ENCODE measurements around the gene LMO2. TPM values are rescaled to one million over a fixed set of nuclear protein-coding genes. Genes with fewer than 3 reads are reported as not detected.
A peak's percentile ranks its signal among the peaks of the same experiment; 100 is the strongest.
"Not testable (repeated sequence)": the region's sequence is repeated elsewhere in the genome, so short reads cannot be mapped to it uniquely, and the experiment has no call there.

The LMO2 gene
- total RNA-seq, 2 donors from 2014 or later: not detected

DNA sequence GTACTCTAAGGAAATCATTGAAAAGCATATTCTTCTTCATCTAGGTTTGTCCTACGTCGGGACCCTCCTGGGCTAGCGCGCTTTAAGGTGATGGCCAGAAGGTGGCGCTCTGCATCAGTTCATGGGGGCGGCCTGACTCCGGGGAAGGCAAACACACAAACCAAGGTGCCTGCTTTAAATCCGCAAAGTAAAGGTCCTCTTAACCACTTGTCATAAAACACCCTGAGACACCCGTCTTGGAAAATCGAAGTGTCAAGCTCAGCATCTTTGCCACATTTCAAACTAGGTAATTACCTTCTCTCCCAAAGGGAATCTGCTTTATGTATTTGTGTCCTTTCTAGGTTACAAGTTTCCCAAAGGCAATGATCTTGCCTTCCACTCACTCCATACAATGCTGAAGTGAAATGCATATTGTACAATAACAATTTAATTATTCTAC, 33.9 kb downstream of the LMO2 start:
- Mint-ChIP-seq H3K9me3 (no peaks in the 10 kb centered on the region), H3K4me1 (ENCODE audit: low read depth in 2 of 2) (no peaks in the 10 kb centered on the region), H3K27me3 (peaks cover 54 to 64% of the 10 kb centered on the region in 2 donors), H3K4me3 (no peak overlapping the region), H3K27ac (no peak overlapping the region), H3K36me3 (no peaks in the 10 kb centered on the region)
- ATAC-seq: peak; percentile 81 to 82
- peak; percentile 73 for DNase-seq (ENCODE audit: low spot score)

DNA sequence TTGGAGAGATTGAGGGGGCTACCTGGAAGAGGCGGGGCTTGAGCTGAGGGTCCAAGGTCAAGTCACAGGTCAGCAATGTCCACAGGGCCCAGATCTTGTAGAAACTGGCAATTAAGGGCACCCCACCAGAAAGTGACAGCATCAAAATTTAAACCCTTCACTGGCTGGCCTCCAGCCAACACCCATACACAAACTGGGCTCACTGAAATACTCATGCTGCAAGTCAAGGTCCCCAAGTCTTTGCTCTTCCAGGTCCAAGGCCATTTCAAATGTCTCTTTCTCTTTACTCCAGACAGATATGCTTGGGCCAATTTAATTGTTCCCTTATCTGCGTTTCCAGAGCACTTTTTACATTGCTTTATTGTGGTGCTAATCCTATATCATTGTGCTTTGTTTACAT, 36.4 kb downstream of the LMO2 start:
- H3K36me3 Mint-ChIP-seq: no peaks in the 10 kb centered on the region
- H3K27ac Mint-ChIP-seq: no peak overlapping the region
- no peak overlapping the region for H3K4me3 Mint-ChIP-seq
- H3K4me1 Mint-ChIP-seq (ENCODE audit: low read depth in 2 of 2): no peaks in the 10 kb centered on the region
- H3K27me3 Mint-ChIP-seq: peaks cover 47 to 59% of the 10 kb centered on the region in 2 donors
- no peaks in the 10 kb centered on the region for H3K9me3 Mint-ChIP-seq
- ATAC-seq: no peak
- no peak for DNase-seq (ENCODE audit: low spot score)

DNA sequence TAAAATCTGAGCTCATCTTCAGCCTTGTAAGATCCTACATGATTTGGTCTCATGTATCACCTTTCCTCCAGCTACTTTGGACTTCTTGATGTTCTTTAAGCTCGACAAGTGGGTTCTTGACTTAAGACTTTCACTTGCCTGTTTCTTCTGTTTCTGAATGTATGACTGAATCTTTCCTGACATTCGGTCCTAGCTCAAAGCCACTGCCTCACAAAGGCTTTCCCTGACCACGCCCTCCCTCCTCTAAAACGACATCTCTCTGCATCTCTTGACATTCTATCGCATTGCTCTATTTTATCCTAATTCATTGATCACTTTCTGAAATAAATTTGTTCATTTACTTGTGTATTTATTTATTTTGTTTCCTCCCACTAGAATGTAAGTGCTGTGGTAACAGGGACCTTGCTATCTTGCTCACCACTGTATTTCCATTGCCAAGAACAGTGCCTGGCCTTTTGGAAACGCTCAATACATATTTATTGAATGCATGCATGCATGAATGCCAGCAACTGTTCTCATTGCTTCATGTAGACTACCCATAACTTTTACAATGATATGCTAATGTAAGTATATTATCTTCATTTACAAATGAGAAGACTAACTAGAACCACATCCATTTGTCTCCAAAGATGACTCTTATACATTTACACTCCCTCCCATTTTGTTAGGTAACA, 43.0 kb downstream of the LMO2 start:
- no peaks in the 10 kb centered on the region for H3K4me1 Mint-ChIP-seq (ENCODE audit: low read depth in 2 of 2)
- H3K27ac Mint-ChIP-seq: no peak overlapping the region
- H3K36me3 Mint-ChIP-seq: no peaks in the 10 kb centered on the region
- DNase-seq (ENCODE audit: low spot score) (no peak), ATAC-seq (no peak)
- H3K27me3 Mint-ChIP-seq: peaks cover 34 to 58% of the 10 kb centered on the region in 2 donors
- H3K4me3 Mint-ChIP-seq: no peak overlapping the region
- H3K9me3 Mint-ChIP-seq: no peaks in the 10 kb centered on the region

DNA sequence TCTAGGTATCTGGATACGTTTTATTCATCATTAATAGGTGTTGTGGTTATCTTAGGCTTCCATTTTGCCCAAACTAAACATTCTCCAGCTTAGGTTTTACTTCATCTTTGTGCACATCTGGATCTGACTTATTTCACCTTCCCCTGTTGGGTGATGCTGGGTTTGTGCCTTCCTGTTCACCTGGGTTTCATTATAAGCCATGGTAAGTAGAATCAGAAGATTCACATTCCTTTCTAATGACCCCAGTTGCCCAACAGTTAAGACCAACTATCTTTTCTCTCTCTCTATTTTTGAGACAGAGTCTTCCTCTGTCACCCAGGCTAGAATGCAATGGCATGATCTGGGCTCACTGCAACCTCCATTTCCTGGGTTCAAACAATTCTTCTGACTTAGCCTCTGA, 44.6 kb downstream of the LMO2 start:
- Mint-ChIP-seq H3K27ac (no peak overlapping the region), H3K27me3 (peaks cover 30 to 49% of the 10 kb centered on the region in 2 donors), H3K36me3 (no peaks in the 10 kb centered on the region), H3K4me3 (no peak overlapping the region), H3K9me3 (no peaks in the 10 kb centered on the region), H3K4me1 (ENCODE audit: low read depth in 2 of 2) (no peaks in the 10 kb centered on the region)
- no peak for DNase-seq (ENCODE audit: low spot score)
- no peak for ATAC-seq

DNA sequence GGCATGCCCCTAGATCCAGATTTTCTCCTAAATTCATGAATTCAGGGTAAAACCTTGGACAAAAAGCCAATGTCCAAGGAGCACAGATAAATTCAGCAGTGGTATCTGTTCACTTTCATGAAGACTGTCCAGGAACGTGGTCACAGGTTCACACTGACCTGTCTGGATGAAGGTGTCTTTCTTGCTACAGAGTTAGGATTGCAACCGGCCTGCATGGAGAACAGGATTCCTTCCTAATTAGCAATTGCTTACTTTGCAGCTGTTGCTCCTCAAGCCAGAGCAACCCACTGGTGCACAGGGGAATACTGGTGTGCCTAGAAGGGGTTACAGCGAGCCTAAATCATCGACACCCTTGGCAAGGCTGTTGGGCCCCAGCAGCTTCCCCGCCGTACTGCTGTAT, 47.6 kb downstream of the LMO2 start:
- no peaks in the 10 kb centered on the region for H3K36me3 Mint-ChIP-seq
- H3K27ac Mint-ChIP-seq: no peak overlapping the region
- DNase-seq (ENCODE audit: low spot score) (no peak), ATAC-seq (no peak)
- no peaks in the 10 kb centered on the region for H3K9me3 Mint-ChIP-seq
- H3K4me1 Mint-ChIP-seq (ENCODE audit: low read depth in 2 of 2): no peaks in the 10 kb centered on the region
- peaks cover 39 to 45% of the 10 kb centered on the region in 2 donors for H3K27me3 Mint-ChIP-seq
- H3K4me3 Mint-ChIP-seq: no peak overlapping the region

DNA sequence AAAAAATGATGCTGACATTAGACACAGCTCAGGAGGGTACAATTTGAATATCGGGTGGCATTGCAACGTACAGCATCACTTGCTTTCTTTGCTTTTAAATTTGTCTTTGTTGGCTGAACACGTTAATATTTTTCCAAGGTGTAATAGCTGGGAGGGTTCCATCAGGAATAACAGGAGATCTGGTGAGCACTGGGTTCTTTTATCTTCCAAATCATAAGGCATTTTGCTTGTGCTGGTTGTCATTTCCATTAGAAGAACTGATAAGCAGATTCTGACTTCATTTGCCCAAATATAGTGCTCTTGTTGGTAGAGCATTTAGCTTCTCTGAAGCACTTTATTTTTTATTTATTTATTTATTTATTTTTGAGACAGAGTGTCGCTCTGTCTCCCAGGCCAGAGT, 48.9 kb downstream of the LMO2 start:
- Mint-ChIP-seq H3K27ac (no peak overlapping the region), H3K9me3 (no peaks in the 10 kb centered on the region), H3K27me3 (peaks cover 33 to 39% of the 10 kb centered on the region in 2 donors), H3K4me3 (no peak overlapping the region), H3K36me3 (no peaks in the 10 kb centered on the region), H3K4me1 (ENCODE audit: low read depth in 2 of 2) (no peaks in the 10 kb centered on the region)
- ATAC-seq (no peak), DNase-seq (ENCODE audit: low spot score) (no peak)

DNA sequence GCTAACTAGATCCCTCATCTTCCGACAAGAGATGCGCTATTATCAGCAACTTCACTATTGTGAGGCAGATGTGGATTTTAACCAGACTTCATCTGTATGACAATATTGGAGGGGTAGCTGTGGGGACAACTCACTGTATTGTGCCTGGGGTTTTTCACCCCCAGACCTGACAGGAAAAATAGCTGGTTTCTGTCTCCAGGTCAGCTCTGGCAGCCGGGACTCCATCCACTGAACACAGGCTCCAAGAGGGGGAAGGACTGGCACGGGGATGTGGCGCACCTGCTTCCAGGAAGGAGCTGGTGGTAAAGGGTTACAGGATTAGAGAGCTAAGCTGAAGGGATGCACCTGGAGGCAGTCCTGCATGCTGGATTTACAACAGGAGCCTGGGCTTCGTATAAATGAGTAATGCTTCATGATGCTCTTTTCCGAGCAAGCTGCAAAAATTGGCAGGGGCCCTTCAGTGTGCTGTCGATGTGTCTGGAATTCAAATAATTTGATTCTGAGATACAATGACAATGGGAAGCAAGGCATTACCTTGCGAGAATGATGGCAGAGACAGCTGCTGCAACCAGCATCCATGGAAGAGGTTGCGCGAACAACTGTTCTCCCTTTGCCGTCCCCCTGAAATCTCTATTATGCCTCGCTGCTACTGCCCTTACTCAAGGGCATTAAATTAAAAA, 49.5 kb downstream of the LMO2 start:
- Mint-ChIP-seq H3K36me3 (no peaks in the 10 kb centered on the region), H3K9me3 (no peaks in the 10 kb centered on the region), H3K27ac (no peak overlapping the region), H3K4me3 (no peak overlapping the region), H3K27me3 (peaks cover 33 to 36% of the 10 kb centered on the region in 2 donors), H3K4me1 (ENCODE audit: low read depth in 2 of 2) (no peaks in the 10 kb centered on the region)
- no peak for ATAC-seq
- DNase-seq (ENCODE audit: low spot score): no peak

DNA sequence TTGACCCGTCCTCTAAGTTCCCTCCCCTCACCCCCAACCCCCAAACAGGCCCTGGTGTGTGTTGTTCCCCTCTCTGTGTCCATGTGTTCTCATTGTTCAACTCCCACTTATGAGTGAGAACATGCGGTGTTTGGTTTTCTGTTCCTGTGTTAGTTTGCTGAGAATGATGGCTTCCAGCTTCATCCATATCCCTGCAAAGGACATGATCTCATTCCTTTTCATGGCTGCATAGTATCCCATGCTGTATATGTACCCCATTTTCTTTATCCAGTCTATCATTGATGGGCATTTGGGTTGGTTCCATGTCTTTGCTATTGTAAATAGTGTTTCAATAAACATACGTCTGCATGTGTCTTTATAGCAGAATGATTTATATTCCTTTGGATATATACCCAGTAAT, 53.6 kb downstream of the LMO2 start:
- H3K9me3 Mint-ChIP-seq; H3K4me3 Mint-ChIP-seq; H3K27ac Mint-ChIP-seq; ATAC-seq; H3K4me1 Mint-ChIP-seq (ENCODE audit: low read depth in 2 of 2); DNase-seq (ENCODE audit: low spot score); H3K36me3 Mint-ChIP-seq: not testable (repeated sequence)
- peaks cover 32% of the 10 kb centered on the region in 2 donors for H3K27me3 Mint-ChIP-seq

DNA sequence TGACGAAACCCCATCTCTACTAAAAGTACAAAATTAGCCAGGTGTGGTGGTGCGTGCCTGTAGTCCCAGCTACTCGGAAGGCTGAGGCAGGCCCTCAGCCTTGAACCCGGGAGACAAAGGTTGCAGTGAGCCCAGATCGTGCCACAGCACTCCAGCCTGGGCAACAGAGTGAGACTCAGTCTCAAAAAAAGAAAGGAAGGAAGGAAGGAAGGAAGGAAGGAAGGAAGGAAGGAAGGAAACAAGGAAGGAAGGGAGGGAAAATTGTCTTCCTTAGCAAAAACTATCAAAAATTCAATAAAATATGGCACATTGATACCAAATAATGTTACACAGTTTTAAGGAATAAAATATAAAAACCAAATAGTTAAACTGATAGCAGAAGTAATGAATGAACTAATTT, 54.5 kb downstream of the LMO2 start:
- not testable (repeated sequence) for H3K36me3 Mint-ChIP-seq; H3K4me1 Mint-ChIP-seq (ENCODE audit: low read depth in 2 of 2); H3K4me3 Mint-ChIP-seq; ATAC-seq; H3K9me3 Mint-ChIP-seq; DNase-seq (ENCODE audit: low spot score); H3K27ac Mint-ChIP-seq
- H3K27me3 Mint-ChIP-seq: peaks cover 33 to 34% of the 10 kb centered on the region in 2 donors

DNA sequence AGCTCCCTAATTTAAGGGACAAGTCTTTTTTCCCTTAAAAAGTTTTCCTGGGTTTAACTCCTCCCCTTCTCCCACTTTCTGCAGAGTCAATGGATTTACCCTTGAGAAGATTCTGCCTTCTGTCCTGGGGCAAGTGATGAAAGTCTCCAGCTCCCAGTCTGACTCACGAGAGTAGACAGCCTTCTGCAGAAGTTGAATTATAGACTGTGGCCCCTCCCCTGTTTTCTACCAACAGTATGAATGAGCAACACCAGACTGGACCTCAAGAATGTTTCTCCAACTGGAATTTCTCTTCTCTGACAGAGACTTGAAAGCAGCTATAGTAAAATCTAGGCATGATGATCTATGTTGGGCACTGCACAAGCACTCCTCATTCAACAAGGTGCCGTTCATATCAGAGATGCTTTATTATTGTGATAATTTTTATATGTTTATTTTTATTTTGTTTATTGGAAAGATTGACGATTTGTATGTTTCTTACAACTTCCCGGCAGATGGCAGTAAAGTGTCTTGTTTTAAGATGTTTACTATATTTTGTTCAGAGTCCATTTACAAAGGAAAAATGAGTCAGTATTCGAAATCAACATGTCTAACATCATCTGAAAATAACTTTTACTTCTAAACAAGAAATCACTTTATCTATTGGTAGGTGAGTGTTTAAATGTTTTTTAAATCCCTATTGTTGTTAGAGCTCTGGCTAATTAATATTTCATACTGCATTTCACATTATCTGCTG, 56.6 kb downstream of the LMO2 start:
- ATAC-seq: no peak
- peaks cover 30 to 38% of the 10 kb centered on the region in 2 donors for H3K27me3 Mint-ChIP-seq

DNA sequence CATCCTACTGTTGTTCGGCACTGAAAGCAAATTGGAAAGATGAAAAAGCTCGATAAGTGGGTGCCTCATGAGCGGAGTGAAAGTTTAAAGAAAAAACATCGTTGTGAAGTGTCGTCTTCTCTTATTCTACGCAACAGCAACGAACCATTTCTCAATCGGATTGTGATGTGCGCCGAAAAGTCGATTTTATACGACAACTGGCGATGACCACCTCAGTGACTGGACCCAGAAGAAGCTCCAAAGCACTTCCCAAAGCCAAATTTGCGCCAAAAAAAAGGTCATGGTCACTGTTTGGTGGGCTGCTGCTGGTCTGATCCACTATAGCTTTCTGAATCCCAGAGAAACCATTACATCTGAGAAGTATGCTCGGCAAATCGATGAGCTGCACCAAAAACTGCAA, 59.2 kb downstream of the LMO2 start:
- Mint-ChIP-seq H3K27me3 (peaks cover 25 to 52% of the 10 kb centered on the region in 2 donors), H3K4me3 (no peak overlapping the region), H3K9me3 (no peaks in the 10 kb centered on the region), H3K36me3 (no peaks in the 10 kb centered on the region), H3K27ac (no peak overlapping the region), H3K4me1 (ENCODE audit: low read depth in 2 of 2) (peaks cover 3 to 6% of the 10 kb centered on the region in 2 donors)
- no peak for DNase-seq (ENCODE audit: low spot score)
- ATAC-seq: no peak

More for the DNA sequence above, 56.6 kb downstream of the LMO2 start:
- Mint-ChIP-seq H3K9me3 (no peaks in the 10 kb centered on the region), H3K4me3 (no peak overlapping the region), H3K4me1 (ENCODE audit: low read depth in 2 of 2) (no peaks in the 10 kb centered on the region), H3K36me3 (no peaks in the 10 kb centered on the region), H3K27ac (no peak overlapping the region)
- no peak for DNase-seq (ENCODE audit: low spot score)

DNA sequence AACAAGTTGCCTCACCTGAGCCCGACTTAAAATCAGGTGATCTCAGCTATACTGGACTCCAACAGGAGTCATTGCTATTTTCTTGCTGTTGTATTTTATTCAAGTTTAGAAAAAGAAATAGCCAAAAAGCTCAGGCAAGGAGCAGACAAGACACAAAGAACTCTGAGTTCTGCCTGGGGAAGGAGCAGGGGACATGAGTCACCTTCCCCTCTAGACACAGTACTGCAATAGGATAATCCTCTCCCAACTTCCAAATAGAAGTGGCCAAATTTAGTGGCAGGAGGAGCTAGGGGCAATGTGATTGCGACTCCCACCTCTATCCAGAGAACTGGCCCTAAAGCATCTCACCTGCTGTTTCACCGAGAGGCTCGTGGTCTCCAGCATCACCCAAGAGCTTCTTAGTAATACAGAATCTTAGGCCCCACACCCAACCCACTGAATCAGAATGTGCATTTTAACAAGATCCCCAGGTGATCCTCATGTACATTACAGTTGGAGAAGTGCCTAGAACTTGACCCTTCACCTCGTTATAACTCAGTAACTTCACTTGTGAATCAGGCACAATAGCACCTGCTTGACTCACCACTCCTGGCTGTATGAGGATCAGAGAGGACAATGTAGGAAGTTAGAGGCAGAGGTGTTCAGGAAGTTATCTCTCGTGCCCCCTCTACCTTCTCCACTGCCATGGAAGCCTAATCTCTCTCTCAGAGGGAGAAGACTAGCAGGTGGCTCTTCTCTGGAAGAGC, 60.8 kb downstream of the LMO2 start:
- ATAC-seq (no peak), DNase-seq (ENCODE audit: low spot score) (no peak)
- no peaks in the 10 kb centered on the region for H3K36me3 Mint-ChIP-seq
- peaks cover 3 to 6% of the 10 kb centered on the region in 2 donors for H3K4me1 Mint-ChIP-seq (ENCODE audit: low read depth in 2 of 2)
- no peaks in the 10 kb centered on the region for H3K9me3 Mint-ChIP-seq
- H3K4me3 Mint-ChIP-seq: no peak overlapping the region
- H3K27ac Mint-ChIP-seq: no peak overlapping the region
- peaks cover 31 to 50% of the 10 kb centered on the region in 2 donors for H3K27me3 Mint-ChIP-seq

DNA sequence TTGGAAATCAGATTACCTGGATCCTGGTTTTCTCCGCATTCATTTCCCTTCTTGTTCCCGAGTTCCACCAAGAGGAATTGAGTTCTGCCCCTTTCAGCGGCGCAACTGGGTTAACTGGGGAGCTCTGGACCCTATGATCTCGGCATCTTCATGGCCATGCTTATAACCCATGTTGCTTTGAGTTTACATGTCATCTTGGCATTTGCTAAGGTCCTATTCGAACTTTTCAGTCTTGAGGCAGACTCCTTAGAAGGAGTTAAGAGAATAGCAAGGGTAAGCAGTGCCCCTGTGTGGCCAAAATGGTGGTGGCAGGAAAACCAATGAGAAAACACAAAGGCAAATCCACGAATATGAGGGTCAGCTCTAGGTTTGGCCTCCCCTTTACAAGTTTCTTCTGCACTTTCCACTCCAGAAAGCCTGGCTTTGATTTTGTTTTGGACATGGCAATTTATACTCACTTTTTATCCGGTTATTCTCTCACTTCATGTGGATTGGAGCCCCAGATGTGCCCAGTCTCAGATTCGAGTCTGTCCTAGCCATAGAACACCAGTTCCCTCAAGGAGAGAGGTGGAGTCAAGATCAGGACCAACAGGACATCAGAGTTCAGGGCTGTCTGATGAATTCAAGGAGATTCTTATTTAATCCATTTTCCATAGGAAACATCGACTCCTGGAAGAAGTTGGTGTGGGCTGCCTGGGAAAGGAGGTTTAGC, 62.3 kb downstream of the LMO2 start:
- no peaks in the 10 kb centered on the region for H3K9me3 Mint-ChIP-seq
- peaks cover 3 to 6% of the 10 kb centered on the region in 2 donors for H3K4me1 Mint-ChIP-seq (ENCODE audit: low read depth in 2 of 2)
- H3K27me3 Mint-ChIP-seq: peaks cover 38 to 52% of the 10 kb centered on the region in 2 donors
- H3K27ac Mint-ChIP-seq: no peak overlapping the region
- peak overlapping the region; percentile 56 for H3K4me3 Mint-ChIP-seq
- ATAC-seq (peak; percentile 57 to 75), DNase-seq (ENCODE audit: low spot score) (no peak)
- H3K36me3 Mint-ChIP-seq: no peaks in the 10 kb centered on the region

Data from natural killer cell treated with Interleukin-12 subunit alpha and Interleukin-12 subunit beta and Interleukin-15 and Interleukin-18, amount 100 ng/mL, for 72 hours (primary cell).